GM12891 (cell line): ENCODE measurements around the gene ANKRD20A1. TPM values are rescaled to one million over a fixed set of nuclear protein-coding genes. Genes with fewer than 3 reads are reported as not detected.
"Not testable (repeated sequence)": the region's sequence is repeated elsewhere in the genome, so short reads cannot be mapped to it uniquely, and the experiment has no call there.

Experiments used
- DNase-seq: peaks from one replicate; pipeline ENCODE4 v3.0.0; 2011; ENCODE audit warnings: low spot score; ENCODE audit not compliant: insufficient read length
- FAIRE-seq: peaks from 2 replicates; lab custom pipeline; 2011; peaks lifted over from hg19 to GRCh38; lab: Jason Lieb, UNC
- polyA plus RNA-seq: library from polyadenylated mRNA; unstranded; fragments of >200 nt; gene quantifications from one replicate; pipeline ENCODE4 v1.2.1, GENCODE V29; 2012; ENCODE audit warnings: low read depth, missing spikeins, inconsistent platforms; ENCODE audit not compliant: missing spikeins

ANKRD20A1 gene
- not detected for polyA plus RNA-seq

DNA sequence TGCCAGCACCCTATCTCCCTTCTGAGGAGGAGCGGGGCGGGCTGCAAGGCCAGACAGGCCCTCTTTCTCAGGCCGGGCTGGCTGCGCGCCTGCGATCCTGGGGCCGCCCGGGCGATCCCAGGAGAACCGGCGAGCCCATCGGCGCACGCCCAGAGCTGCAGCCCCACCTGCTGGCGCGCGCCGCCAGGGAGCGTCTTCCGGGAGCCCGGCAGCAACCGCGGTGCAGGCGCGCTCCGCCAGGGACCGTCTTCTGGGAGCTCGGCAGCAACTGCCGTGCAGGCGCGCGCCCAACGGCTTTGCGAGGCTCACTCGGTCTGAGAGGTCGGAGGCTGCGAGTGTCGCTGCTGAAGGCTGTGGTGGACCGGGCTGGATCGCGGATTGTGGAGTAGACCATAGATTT is at the start of gene ANKRD20A1:
TSS of gene ANKRD20A1 (plus strand) at position 61 of the 400 bp plus-strand sequence. CDS start 496 bp downstream, outside the sequence.
- FAIRE-seq, DNase-seq: not testable (repeated sequence)

DNA sequence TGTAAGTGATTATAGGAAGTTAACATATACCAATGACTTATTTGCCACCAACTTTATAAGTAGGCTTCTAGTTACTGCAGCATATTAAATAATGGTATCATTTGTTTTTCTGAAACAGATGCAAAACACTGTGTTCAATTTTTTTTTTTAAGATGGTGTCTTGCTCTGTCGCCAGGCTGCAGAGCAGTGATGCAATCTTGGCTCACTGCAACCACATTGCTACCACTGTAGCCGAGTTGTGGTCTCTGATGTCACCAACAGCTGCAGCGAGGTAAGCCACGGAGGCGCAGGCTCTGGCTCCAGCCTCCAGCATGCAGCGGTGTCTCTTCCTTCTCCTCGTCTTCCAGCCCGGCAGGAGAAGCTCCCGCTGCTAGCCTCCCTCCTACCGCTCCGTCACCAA is 26.6 kb upstream of the ANKRD20A1 start:
- DNase-seq, FAIRE-seq: not testable (repeated sequence)
